AG08395 (cell line): ENCODE data around the gene SUMF1.
A peak's percentile ranks its signal among the peaks of the same experiment; 100 is the strongest.
"Not testable (repeated sequence)": the region's sequence is repeated elsewhere in the genome, so short reads cannot be mapped to it uniquely, and the experiment has no call there.

Source experiments
- DNase-seq: peaks from one replicate; pipeline ENCODE4 v3.0.0; 2012; ENCODE audit warnings: mixed read lengths, low spot score

The SUMF1 gene

GRCh38 chr3:4460334-4460733 lies 6.7 kb downstream of the SUMF1 start:
- no peak for DNase-seq

GRCh38 chr3:4458961-4459360 lies 8.1 kb downstream of the SUMF1 start:
- no peak for DNase-seq

GRCh38 chr3:4456780-4457179 lies 10.3 kb downstream of the SUMF1 start:
- DNase-seq, result not testable (repeated sequence)

GRCh38 chr3:4454142-4454541 lies 12.9 kb downstream of the SUMF1 start:
- DNase-seq, result no peak

- DNase-seq, result no peak
Measured at GRCh38 chr3:4449043-4449805, 17.8 kb downstream of the SUMF1 start.

GRCh38 chr3:4448187-4448586 lies 18.9 kb downstream of the SUMF1 start:
- no peak for DNase-seq

GRCh38 chr3:4447295-4447999 lies 19.6 kb downstream of the SUMF1 start:
- DNase-seq, result no peak

GRCh38 chr3:4440951-4441350 lies 26.1 kb downstream of the SUMF1 start:
- no peak for DNase-seq

- no peak for DNase-seq
Measured at GRCh38 chr3:4438296-4438695, 28.8 kb downstream of the SUMF1 start.

GRCh38 chr3:4432259-4432658 lies 34.8 kb downstream of the SUMF1 start:
- DNase-seq, result no peak

GRCh38 chr3:4429648-4430350 lies 37.3 kb downstream of the SUMF1 start:
- DNase-seq, result no peak

- DNase-seq, result peak; percentile 79
Measured at GRCh38 chr3:4426782-4427344, 40.2 kb downstream of the SUMF1 start.

- no peak for DNase-seq
Measured at GRCh38 chr3:4426261-4426781, 40.7 kb downstream of the SUMF1 start.

- no peak for DNase-seq
Measured at GRCh38 chr3:4425707-4426106, 41.4 kb downstream of the SUMF1 start.

- no peak for DNase-seq
Measured at GRCh38 chr3:4425055-4425454, 42.0 kb downstream of the SUMF1 start.

GRCh38 chr3:4421121-4421520 lies 45.9 kb downstream of the SUMF1 start:
- peak; percentile 57 for DNase-seq

- no peak for DNase-seq
Measured at GRCh38 chr3:4419920-4420319, 47.1 kb downstream of the SUMF1 start.

- DNase-seq, result no peak
Measured at GRCh38 chr3:4419386-4419785, 47.7 kb downstream of the SUMF1 start.

- no peak for DNase-seq
Measured at GRCh38 chr3:4418156-4418555, 48.9 kb downstream of the SUMF1 start.

- peak; percentile 6 for DNase-seq
Measured at GRCh38 chr3:4417449-4417848, 49.6 kb downstream of the SUMF1 start.

GRCh38 chr3:4416961-4417360 lies 50.1 kb downstream of the SUMF1 start:
- peak; percentile 76 for DNase-seq

- no peak for DNase-seq
Measured at GRCh38 chr3:4416427-4416945, 50.6 kb downstream of the SUMF1 start.
